GM12891 (cell line): ENCODE measurements around the gene WDPCP.
"Not testable (repeated sequence)": the region's sequence is repeated elsewhere in the genome, so short reads cannot be mapped to it uniquely, and the experiment has no call there.

ENCODE experiments used
- DNase-seq: peaks from one replicate; pipeline ENCODE4 v3.0.0; 2011; ENCODE audit warnings: low spot score; ENCODE audit not compliant: insufficient read length
- FAIRE-seq: peaks from 2 replicates; lab custom pipeline; 2011; peaks lifted over from hg19 to GRCh38; lab: Jason Lieb, UNC
- PAX5 ChIP-seq: IDR thresholded peaks from 2 replicates; pipeline ENCODE4 v1.6.1; 2011; ENCODE audit warnings: low read length, moderate library complexity, mild to moderate bottlenecking; ENCODE audit not compliant: insufficient read depth, severe bottlenecking
- POLR2A ChIP-seq: IDR thresholded peaks from 2 replicates; pipeline ENCODE4 v1.6.1; 2011; ENCODE audit warnings: low read depth, low read length, control low read depth
- POLR2AphosphoS5 ChIP-seq: IDR thresholded peaks from 2 replicates; pipeline ENCODE4 v1.6.1; 2011; ENCODE audit warnings: low read depth, low read length, control low read depth
- POU2F2 ChIP-seq: IDR thresholded peaks from 2 replicates; pipeline ENCODE4 v1.6.1; 2011; ENCODE audit warnings: low read depth, mild to moderate bottlenecking, control low read depth, low read length, moderate library complexity
- SPI1 ChIP-seq: IDR thresholded peaks from 2 replicates; pipeline ENCODE4 v1.6.1; 2011; ENCODE audit warnings: low read depth, low read length, control low read depth
- TAF1 ChIP-seq: IDR thresholded peaks from 2 replicates; pipeline ENCODE4 v1.6.1; 2011; ENCODE audit warnings: low read depth, low read length, control low read depth

WDPCP gene

DNA sequence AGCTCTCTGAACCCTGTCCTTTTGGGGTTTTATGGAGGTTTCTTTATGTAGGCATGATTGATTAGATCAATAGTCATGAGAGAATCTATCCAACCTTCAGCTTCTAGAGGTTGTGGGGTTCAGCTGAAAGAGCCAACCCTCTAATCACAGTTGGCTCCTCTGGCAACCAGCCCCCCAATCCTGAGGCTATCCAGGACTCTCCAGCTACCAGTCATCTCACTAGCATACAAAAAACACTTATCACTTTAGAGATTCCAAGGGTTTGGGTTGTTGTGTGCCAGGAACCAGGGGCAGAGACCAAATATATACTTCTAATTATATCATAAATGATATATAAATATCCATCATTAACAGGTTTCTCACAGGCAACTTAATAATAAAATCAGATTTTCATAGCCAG lies 11.7 kb downstream of the WDPCP start:
- TF ChIP-seq POLR2AphosphoS5, result no peak
- TF ChIP-seq PAX5, result no peak
- no peak for TF ChIP-seq SPI1
- TF ChIP-seq POU2F2, result no peak
- TF ChIP-seq POLR2A, result no peak
- TF ChIP-seq TAF1, result no peak
- FAIRE-seq (no peak), DNase-seq (no peak)

DNA sequence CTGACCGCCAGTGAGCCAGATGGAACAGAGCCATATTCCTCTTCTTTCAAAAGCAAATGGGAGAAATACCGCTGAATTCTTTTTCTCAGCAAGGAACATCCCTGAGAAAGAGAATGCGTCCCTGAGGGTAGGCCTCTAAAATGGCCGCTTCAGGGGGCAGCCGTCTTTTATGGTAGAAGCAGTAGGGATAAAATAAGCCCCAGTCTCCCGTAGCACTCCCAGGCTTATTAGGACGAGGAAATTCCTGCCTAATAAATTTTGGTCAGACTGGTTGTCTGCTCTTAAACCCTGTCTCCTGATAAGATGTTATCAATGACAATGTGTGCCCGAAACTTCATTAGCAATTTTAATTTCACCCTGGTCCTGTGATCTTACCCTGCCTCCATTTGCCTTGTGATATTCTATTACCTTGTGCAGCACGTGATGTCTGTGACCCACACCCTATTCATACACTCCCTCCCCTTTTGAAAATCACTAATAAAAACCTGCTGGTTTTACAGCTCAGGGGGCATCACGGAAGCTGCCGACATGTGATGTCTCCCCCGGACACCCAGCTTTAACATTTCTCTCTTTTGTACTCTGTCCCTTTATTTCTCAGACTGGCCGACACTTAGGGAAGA lies 14.4 kb downstream of the WDPCP start:
- not testable (repeated sequence) for FAIRE-seq, DNase-seq

DNA sequence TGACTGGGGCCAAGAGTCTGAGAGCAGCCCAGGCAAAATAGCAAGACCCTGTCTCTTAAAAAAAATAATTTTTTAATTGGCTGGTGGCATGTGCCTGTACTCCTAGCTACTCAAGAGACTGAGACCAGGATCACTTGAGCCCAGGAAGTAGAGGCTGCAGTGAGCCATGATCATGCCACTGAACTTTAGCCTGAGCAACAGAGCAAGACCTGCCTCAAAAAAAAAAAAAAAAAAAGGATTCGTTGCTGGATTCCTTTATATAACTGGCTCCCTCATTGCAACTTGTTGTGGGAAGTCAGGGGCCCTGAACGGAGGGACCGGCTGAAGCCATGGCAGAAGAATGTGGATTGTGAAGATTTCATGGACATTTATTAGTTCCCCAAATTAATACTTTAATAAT lies 15.3 kb downstream of the WDPCP start:
- not testable (repeated sequence) for FAIRE-seq, DNase-seq

- TF ChIP-seq POU2F2 (no peak), POLR2A (no peak), TAF1 (no peak), SPI1 (no peak), POLR2AphosphoS5 (no peak)
- FAIRE-seq (no peak), DNase-seq (no peak)
Observed at GRCh38 chr2:63572001-63572400, 16.3 kb downstream of the WDPCP start.

GRCh38 chr2:63571291-63571690 lies 17.0 kb downstream of the WDPCP start:
- TF ChIP-seq TAF1 (no peak), POU2F2 (no peak), POLR2AphosphoS5 (no peak), POLR2A (no peak), PAX5 (no peak), SPI1 (no peak)
- DNase-seq, result no peak
- no peak for FAIRE-seq

- TF ChIP-seq POU2F2, result no peak
- FAIRE-seq, result no peak
- no peak for DNase-seq
Observed at GRCh38 chr2:63569740-63570139, 18.5 kb downstream of the WDPCP start.

DNA sequence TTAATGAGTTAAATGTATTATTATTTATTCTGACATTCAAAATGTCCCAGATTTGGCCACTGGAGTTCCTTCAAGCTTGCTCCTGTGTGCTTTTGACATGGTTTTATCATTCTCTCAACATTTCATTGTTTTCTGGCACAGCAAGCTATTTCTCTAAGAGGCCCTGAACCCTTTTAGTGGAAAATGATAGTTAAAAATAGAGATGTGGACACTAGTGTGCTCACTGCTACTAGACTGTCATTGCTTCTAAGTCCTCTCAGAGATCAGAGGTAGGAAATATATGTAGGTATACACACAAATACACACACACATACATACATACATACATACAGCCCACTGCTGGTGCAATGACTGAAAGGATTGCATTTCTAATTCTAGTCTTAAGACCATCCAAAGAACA lies 25.5 kb downstream of the WDPCP start:
- FAIRE-seq (peak; percentile 9), DNase-seq (no peak)
- no peak for TF ChIP-seq POLR2AphosphoS5
- no peak for TF ChIP-seq PAX5
- no peak for TF ChIP-seq POLR2A

GRCh38 chr2:63558922-63559321 lies 29.4 kb downstream of the WDPCP start:
- FAIRE-seq, DNase-seq: not testable (repeated sequence)

DNA sequence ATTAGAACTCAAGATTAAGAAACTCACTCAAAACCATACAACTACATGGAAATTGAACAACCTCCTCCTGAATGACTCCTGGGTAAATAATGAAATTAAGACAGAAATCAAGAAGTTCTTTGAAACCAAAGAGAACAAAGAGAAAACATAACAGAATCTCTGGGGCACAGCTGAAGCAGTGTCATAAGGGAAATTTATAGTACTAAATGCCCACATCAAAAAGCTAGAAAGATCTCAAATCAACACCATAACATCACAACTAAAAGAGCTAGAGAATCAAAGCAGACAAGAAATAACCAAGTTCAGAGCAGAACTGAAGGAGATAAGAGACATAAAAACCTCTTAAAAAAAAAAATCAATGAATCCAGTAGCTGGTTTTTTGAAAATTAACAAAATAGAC lies 30.5 kb downstream of the WDPCP start:
- not testable (repeated sequence) for FAIRE-seq, DNase-seq

GRCh38 chr2:63555931-63556330 lies 32.3 kb downstream of the WDPCP start:
- TF ChIP-seq POLR2A (no peak), TAF1 (no peak), POLR2AphosphoS5 (no peak), PAX5 (no peak), POU2F2 (no peak), SPI1 (no peak)
- DNase-seq, result no peak
- no peak for FAIRE-seq

DNA sequence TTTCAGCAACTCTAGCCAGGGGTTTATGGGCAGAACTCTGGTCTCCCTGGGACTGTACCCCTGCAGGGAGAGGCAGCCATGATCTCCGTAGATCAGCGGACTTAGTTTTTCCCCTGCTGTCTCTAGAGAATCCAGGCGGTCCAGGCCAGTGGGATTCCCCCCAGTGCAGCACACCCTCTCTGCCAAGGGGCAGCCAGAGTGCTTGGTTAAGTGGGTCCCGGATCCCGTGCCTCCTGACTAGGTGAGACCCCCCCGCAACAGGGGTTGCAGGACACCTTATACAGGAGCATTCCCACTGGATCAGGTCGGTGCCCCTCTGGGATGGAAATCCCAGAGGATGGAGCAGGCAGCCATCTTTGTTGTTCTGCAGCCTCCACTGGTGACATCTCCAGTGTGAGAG lies 33.0 kb downstream of the WDPCP start:
- TF ChIP-seq POU2F2, result no peak
- no peak for TF ChIP-seq PAX5
- TF ChIP-seq POLR2AphosphoS5, result no peak
- no peak for TF ChIP-seq TAF1
- TF ChIP-seq SPI1, result no peak
- no peak for TF ChIP-seq POLR2A
- FAIRE-seq (no peak), DNase-seq (no peak)

GRCh38 chr2:63553049-63553448 lies 35.2 kb downstream of the WDPCP start:
- no peak for TF ChIP-seq POLR2A
- no peak for TF ChIP-seq PAX5
- TF ChIP-seq TAF1, result no peak
- no peak for TF ChIP-seq POU2F2
- no peak for TF ChIP-seq SPI1
- TF ChIP-seq POLR2AphosphoS5, result no peak
- no peak for DNase-seq
- FAIRE-seq, result no peak
